NCI-H2171 treated with DMSO at 0.1 percent for 48 hours (cell line): ENCODE results near the gene CROCC.

ENCODE experiments used
- DNase-seq: peaks from one replicate; lab custom pipeline; 2025; lab: John Stamatoyannopoulos, UW

Gene CROCC

GRCh38 chr1:16967962-16968361, 46.2 kb downstream of the CROCC start:
- DNase-seq = no peak

- no peak for DNase-seq
Measured at GRCh38 chr1:16968372-16968771, 46.6 kb downstream of the CROCC start.

DNA sequence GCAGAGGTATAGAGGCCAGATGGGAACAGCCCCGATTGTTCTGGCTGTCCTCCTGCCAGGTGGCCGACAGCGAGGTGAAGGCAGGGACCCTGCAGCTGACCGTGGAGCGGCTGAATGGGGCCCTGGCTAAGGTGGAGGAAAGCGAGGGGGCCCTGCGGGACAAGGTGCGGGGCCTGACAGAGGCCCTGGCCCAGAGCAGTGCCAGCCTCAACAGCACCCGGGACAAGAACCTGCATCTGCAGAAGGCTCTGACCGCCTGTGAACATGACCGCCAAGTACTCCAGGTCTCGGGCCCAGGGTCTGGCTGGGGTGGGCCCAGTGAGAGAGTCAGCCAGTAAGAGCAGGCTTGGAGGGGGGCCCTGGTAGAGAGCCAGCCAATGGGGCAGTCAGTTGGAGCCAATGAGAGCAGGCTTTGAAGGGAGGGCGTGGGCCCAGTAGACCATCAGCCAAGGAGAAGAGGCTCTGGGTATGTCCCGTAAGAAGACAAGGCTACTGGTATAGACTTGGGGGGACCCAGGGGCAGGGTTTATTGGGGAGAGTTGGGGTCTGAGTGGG, 47.4 kb downstream of the CROCC start:
- no peak for DNase-seq

- DNase-seq = no peak
Measured at GRCh38 chr1:16969651-16970050, 47.9 kb downstream of the CROCC start.

GRCh38 chr1:16970132-16970910, 48.6 kb downstream of the CROCC start:
- no peak for DNase-seq

DNA sequence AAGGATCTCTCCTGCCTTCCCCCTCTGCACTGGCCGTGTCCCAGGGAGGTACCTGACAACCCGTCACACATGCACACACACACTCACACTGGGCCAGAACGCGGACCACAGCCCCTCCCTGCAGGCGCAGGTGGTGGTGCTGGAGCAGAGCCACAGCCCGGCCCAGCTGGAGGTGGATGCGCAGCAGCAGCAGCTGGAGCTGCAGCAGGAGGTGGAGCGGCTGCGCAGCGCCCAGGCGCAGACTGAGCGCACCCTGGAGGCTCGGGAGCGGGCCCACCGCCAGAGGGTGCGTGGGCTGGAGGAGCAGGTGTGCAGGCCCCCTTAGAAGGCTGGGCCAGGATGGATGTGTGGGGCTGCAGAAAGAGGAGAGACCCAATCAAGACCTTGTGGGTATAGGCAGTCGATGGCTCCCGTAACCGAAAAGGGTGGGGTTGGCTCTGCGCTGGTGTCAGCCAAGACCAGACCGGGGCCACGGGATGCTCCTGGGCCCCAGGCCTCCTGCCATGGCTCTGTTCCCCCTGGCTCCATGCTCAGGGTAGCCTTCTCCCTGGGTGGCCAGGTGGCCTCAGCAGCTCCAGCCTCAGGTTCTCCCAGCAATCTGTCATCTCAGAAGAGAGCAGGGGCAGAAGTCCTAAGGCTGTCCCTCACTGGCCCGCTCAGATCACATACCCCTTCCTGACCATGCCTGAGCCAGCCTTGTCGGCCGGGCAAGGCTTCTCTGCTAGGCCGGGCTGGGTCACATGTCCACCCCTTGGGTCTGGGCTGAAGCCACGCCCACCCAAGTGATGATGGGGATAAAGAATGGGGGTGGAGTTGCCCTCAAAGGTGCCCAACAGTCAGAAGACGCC, 49.8 kb downstream of the CROCC start:
- DNase-seq = peak; percentile 72

GRCh38 chr1:16972189-16972895, 50.6 kb downstream of the CROCC start:
- DNase-seq = no peak

- no peak for DNase-seq
Measured at GRCh38 chr1:16973215-16973614, 51.5 kb downstream of the CROCC start.

DNA sequence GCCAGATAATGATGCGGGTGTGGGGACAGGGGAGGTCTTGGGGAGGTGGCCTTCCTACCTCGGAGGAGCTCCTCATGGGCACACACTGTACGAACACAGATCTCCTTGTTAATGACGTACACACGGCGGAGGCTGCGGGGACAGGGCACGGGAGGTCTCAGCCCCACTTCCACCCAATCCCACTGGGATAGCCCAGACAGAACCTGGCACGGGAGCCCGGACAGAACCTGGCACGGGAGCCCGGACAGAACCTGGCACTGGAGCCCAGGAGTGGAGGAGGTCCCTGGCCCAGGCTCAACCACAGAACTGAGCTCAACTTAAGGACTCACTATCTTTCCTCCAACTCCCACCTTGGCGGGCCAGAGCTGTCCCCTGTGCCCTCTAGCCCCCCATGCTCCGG, 53.5 kb downstream of the CROCC start:
- no peak for DNase-seq

DNA sequence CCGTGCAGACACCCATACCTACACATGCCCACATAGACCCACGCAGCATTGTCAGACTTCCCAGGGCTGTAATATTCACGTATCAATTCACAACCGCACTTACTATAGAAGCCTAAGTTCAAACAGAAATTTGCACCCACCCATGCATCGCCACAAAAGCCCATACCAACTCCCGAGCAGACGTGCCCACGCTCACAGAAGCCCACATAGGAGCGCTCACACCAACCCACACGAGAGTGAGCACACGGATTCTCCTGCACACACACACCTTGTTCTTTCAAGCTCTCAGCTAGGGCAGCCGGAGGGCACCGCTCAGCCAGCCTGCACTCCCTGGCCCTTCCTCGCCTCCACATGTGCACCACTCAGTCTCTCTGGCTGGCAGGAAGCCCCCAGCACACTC, 54.1 kb downstream of the CROCC start:
- no peak for DNase-seq

DNA sequence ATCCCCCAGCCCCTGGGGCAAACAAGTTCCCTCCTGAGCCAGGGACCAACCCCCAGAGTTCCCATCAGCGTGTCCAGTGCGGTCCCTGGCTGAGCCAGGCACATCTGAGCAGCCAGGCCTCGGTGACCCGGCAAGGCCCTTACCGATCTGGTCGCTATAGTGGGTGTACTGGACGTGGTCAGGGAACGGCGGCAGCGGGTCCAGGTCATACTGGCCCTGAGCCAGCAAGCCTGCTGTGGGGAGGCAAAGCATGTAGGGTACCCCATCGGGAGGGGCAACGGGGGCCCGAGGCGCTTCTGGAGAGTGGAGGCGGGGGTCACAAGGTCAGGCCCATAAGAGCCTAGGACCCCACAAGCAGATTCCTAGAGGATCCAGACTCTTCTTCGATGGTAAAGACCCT, 55.2 kb downstream of the CROCC start:
- DNase-seq = no peak

- no peak for DNase-seq
Measured at GRCh38 chr1:16977377-16977776, 55.6 kb downstream of the CROCC start.

- no peak for DNase-seq
Measured at GRCh38 chr1:16978139-16978538, 56.4 kb downstream of the CROCC start.

DNA sequence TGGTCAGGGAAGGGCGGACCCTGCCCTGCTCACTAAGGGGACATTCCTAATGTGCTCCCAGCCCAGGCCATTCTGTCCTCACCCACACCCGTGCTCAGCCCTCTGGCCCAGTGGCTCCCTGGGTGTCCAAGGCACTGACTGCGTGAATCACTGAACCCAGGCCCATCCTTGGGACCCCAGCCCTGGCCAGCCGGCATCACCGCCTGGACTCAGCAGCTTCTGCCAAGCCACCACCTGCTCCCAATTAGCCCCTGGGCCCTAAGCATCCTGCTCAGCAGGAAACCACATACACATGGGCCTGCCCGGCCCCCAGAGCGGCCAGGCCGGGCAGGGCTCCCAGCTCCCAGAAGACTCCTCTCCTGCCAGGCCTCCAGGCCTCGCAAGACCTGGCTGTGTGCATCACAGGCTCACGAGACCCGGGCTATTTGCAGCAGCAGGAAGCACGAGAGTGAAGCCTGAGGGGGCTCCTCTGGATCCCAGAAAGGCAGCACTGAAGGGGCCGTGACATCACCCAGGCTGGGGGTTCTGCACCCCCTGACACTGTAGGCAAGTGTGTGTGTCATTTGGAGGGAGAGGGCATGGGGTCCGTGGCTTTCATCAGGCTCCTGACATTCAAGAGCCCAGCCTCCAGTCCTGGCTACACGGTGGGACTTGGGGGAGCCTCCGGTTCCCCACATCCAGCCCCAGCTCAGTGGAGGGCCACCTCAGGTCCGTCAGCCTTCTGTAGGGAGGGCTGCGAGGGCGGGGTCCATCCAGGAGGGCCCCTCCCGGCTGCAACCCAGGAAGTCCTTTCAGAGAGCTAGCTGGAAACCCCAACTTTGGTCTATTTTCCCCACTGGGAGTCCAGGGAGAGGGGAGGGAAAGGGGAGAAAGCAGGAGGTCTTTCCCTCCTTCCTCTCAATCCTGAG, 57.1 kb downstream of the CROCC start:
- DNase-seq = no peak

GRCh38 chr1:16979475-16980327, 58.0 kb downstream of the CROCC start:
- DNase-seq = no peak

DNA sequence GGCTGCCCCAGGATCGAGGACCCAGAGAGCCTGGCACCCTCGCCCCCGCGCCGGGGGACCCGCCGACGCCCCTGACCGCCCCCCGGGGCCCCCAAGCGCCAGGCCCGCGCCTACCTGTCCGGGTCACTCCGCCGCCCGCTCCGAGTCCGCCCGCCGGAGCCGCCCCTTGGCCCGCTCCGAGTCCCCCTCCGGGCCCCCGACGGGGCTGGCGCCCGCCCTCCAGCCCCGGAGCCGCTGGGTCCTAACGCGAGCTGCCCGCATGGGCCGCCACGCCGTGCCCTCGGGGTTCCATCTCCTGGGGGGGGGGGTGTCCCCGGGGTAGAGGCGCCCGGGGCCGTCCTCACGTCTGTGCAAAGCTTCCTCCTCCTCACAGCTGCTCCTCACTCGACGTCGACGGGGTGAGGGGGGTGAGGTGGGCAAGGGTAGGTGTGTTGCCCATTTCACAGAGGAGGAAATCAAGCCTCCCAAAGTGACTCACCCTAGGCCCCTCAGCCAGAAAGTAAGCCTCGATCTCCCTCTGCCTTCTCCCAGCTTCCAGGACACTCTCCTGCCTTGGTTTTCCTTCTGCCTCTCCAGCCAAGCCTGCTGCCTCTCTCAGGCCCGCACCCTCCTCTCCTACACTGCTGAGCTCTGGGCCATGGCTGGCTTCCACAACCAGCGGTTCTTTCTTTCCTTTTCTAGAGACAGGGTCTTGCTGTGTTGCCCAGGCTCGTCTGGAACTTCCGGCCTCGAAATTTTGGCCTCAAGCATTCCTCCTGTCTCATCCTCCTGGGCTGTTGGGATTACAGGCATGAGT, 58.9 kb downstream of the CROCC start, which contains the start of gene MFAP2:
TSS of gene MFAP2 (minus strand) at position 148 of the 796 bp plus-strand sequence. CDS start 2,347 bp downstream, outside the sequence.
- no peak for DNase-seq

DNA sequence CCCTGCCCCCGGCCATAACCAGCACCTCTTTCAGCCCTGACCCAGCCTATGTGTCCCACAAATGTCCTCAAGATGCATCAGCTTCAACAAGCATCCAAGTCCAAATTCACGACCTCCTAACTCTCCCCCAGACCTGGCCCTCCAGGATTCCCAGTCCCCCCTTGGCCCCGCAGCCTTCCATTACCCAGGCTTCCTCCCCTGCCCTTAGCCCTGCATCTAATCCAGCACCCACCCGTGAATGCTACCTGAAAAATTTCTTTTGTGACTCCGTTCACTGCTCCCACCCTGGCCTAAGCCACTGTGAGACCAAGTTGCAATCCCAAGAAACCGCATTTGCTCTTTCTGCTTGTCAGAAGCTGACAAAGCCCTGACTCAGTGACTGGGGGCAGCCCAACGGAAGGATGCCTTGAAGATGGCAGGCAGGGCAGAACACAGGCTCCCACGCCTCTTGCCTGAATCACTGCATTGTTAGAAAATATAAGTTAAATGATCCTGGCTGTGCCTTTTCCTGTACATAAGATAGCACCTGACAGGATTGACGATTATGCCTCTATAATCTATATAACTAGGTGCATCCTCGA, 59.6 kb downstream of the CROCC start:
- no peak for DNase-seq

- no peak for DNase-seq
Measured at GRCh38 chr1:16982902-16983301, 61.2 kb downstream of the CROCC start.

DNA sequence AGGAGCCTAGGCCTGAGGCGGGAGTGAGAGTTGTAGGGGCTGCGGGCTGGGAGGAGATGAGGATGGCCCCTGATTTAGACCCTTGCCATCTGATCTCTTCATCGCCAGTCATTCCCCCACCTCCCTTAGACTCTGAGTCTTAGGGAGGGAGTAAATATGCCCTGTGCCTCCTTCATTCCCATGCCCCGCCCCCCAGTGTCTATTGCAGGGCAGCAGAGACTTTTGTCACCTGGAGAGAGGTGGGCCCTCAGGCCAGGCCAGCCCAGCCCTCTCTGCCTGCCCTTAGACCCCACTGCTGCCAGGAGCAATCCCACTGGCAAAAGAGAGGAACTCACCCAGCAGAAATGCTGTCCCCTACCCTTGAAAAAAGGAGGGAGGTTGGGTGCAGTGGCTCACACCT, 61.9 kb downstream of the CROCC start:
- DNase-seq = no peak
